Activated CD8-positive, alpha-beta memory T cell treated with anti-CD3 and anti-CD28 coated beads for 24 hours (primary cell): Measurements from ENCODE around the gene CUBN.
"Not testable (repeated sequence)": the region's sequence is repeated elsewhere in the genome, so short reads cannot be mapped to it uniquely, and the experiment has no call there.

Experiments
- DNase-seq: peaks from one replicate; pipeline ENCODE4 v3.0.0-alpha.2; 2020

The CUBN gene

GRCh38 chr10:16853201-16853600 lies 276.4 kb downstream of the CUBN start:
- no peak for DNase-seq

DNA sequence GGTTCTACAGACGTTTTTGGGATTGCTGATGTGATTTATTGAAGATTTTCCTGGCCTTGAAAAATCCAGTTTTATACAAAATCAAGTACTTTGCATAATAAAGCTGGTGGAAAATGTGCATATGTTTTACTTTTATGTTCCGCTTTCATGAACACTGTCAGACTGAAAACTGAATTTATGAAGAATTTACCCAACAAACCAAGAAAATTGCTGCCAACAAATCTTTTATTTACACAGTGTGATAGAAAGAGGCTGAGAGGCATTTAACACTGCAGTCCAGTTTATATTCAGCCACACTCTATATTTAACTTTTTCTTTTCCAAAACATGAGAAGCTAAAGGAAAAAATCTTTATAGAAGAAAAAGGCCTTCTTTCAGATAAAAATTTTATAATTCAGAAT lies 277.0 kb downstream of the CUBN start:
- no peak for DNase-seq

- DNase-seq = no peak
Observed at GRCh38 chr10:16848562-16849154, 281.0 kb downstream of the CUBN start.

DNA sequence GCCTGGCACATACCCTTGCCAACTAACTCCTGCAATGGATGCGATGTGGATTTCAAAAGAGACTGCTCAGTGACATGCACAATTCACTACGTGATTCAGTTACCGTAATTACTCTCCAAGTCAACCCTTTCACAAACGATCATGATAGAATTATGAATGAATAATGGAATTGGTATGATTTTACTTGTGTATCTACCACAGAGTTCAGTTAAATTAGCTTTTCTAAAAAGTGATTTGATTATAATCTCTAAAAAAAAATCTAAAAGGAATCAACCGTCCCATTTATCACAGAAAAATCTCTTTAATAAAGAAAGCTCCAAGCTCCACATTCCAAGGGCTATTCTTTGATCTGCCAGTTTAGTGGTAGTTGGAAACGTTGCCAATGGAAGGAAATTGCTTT lies 282.0 kb downstream of the CUBN start:
- no peak for DNase-seq

DNA sequence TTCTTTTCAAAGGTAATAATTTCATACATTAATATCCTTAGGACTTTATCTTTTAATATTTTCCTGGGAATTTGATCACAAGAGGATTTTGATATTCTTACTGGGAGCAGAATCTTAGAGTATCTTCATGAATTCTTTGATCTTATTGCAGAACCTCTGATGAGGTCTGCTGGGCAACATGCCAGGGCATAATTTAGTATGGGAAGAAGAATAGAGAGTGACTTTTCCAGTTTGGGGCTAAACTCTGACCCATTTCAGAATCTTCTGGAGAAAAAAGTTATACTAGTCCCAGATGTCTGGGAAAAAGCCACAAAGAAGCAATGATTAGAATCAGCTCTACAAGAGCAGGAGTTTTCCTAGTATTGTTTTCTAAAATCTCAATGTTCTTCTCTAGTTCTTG lies 284.4 kb downstream of the CUBN start:
- DNase-seq = no peak

- DNase-seq = no peak
Observed at GRCh38 chr10:16843252-16843870, 286.2 kb downstream of the CUBN start.

DNA sequence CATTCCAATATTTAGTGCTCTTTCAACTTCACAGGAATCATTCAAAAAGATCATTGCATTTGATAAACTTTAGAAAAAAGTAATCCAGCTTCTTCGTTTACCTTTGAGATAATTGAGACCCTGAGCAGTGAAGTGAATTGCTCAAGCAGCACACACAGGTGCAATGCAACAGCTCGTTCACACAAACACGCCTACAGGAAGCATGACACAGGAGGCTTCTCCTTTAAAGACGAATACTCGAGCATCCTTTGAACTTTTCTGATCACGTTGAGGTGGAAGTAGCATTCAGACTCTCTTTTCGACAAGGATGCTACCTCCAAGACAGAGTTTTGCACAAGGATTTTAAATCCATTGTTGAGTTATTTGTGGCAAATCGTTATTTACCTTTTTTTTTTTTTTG lies 294.4 kb downstream of the CUBN start:
- DNase-seq = no peak

DNA sequence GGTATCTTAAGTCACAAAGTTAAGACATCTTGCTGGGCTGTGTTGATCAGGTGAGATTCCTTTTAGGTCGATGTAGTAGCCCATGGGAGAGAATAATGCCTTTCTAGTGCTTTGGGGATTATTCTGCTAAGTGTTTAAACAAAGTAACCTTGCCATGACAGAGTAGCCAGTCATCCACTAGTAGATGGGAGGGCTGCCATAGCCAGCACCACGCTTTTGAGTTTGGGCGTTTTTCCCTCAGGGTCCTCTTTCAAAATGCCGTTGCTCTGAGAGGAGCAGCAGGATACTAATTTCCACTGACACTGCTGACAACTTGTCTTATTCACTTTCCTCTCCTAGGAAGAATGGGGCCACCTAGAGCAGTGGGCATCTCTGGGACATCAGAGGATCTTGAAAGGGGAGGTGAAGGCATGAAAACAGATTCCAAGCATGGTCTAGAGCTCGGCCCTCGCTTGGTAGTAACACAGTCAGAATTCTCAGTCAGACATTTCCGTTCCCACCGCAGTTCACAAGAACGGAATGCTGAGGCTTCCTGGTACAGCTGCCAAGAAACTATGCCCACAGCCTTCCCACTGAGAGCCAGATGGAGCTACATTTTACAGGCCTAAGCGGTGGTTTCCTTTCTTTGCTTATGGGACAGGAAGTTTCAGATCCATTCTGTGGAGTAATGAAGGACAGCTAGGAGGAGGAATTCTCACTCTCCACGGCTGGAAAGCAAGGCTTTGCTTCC lies 297.1 kb downstream of the CUBN start:
- DNase-seq = no peak

- DNase-seq = no peak
Observed at GRCh38 chr10:16828701-16829175, 300.9 kb downstream of the CUBN start.

DNA sequence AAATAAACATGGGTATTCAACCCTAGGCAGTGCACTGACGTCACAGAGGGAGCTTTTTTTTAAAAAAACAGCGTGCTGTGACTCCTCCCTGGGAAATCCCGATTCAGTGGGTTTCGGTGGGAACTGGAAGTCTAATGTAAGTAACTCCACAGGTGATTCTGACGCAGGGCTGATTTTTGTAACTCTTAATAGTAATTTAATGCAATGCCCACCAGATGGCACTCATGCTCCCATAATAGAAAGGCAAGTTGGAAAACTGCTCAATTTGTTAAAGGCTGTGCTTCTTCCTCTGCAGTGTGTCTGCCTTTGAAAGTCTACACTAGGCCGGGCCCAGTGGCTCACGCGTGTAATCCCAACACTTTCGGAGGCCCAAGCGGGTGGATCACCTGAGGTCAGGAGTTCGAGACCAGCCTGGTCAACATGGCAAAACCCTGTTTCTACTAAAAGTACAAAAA lies 301.5 kb downstream of the CUBN start:
- peak; percentile 76 for DNase-seq

DNA sequence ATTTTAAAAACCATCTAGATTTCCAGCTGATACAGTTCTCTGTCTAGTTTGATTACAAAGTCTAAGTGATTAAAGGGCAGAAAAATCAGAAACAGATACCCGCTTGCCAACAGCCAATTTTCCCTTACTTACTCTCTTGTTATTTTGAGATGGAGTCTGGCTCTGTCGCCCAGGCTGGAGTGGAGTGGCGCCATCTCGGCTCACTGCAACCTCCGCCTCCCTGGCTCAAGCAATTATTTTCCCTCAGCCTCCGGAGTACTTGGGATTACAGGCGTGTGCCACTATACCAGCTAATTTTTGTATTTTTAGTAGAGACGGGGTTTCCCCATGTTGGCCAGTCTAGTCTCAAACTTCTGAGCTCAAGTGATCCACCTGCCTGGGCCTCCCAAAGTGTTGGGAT lies 302.1 kb downstream of the CUBN start:
- DNase-seq = not testable (repeated sequence)

GRCh38 chr10:16822726-16823360 lies 306.8 kb downstream of the CUBN start:
- DNase-seq = no peak

DNA sequence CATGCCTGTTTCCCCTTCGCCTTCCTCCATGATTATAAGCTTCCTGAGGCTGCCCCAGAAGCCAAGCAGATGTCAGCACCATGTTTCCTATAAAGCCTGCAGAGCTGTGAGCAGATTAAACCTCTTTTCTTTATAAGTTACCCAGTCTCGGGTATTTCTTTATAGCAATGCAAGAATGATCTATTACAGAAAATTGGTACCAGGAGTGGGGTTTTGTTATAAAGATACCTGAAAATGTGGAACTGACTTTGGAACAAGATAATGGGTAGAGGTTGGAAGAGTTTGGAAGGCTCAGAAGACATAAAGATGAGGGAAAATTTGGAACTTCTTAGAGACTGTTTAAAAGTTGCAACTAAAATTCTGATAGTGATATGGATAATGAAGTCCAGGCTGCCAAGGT lies 307.6 kb downstream of the CUBN start:
- DNase-seq = no peak

- DNase-seq = no peak
Observed at GRCh38 chr10:16820421-16820820, 309.2 kb downstream of the CUBN start.

DNA sequence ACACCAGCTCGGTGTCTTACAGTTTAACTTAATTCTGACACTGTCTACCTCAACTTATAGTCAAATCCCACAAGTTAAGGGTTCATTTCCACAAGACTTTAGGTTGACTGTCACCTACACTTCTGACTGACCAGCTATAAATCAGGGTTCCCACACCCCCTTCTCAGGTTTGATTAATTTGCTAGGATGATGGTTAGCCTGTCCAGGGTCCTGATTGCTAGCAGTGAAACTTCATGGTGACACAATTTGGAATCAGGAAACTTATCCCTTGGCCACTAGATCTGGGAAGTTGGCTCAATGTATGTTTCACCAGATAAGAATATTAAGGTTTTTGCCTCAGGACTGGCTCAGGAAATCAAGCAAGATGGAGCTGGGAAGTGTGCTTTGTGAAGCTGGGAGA lies 309.6 kb downstream of the CUBN start:
- DNase-seq = no peak

- no peak for DNase-seq
Observed at GRCh38 chr10:16819436-16819835, 310.2 kb downstream of the CUBN start.

GRCh38 chr10:16819026-16819425 lies 310.6 kb downstream of the CUBN start:
- DNase-seq = no peak

DNA sequence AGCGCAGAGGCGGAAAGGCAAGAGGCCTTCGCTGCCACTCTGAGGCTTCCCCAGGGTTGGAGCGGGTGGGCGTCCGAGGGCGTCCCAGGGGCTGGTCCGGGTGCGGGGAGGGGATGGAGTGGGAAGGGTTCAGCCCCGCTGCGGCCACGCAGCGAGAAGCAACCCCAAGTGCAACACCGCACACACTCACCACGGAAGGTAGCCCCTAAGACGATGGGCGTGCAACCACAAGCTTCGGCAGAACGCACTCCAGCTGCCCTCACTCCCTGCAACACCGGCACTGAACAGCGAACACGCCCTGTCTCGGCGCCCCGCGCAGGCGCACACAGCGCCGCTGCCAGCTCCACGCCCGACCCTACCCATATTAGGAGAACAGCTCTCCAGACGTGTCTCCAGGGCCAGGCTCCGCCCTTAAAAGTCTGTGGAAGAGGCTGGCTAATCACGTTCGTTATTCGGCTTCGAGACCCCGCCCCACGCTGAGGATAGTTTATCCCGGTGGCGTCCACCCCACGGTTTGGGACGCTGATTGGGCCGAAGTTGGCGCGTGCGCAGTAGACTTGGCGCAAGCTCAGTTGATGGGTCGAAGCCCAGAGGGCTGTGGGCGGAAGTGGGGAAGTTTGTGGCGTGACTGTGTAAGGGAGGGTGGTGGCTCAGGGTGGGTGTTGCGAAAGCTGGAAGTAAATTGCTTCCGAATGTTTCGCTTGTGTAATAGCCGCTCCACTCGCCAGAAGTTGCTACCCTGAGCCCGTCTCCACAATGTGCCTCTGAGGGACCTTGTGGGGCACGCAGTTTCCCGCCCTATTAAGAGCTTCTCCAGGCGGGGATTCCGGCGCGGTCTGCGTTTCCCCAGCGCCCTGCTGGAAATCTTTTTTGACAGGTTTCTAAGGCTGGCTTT lies 312.2 kb downstream of the CUBN start, which contains the start of gene RSU1:
Gene RSU1 (minus strand): TSS at position 300 of the 895 bp plus-strand sequence. CDS start 343 bp downstream, outside the sequence.
- DNase-seq = peak; percentile 100

GRCh38 chr10:16816830-16817124 lies 312.8 kb downstream of the CUBN start:
- DNase-seq = no peak

- no peak for DNase-seq
Observed at GRCh38 chr10:16816171-16816570, 313.4 kb downstream of the CUBN start.

GRCh38 chr10:16814012-16814411 lies 315.6 kb downstream of the CUBN start:
- DNase-seq = no peak

- no peak for DNase-seq
Observed at GRCh38 chr10:16812676-16813075, 316.9 kb downstream of the CUBN start.

- no peak for DNase-seq
Observed at GRCh38 chr10:16811765-16812164, 317.8 kb downstream of the CUBN start.
